ENCODE measurements around the gene ATP2C2. TPM values are rescaled to one million over a fixed set of nuclear protein-coding genes. Genes with fewer than 3 reads are reported as not detected.
"Not testable (repeated sequence)": the region's sequence is repeated elsewhere in the genome, so short reads cannot be mapped to it uniquely, and the experiment has no call there.

ATP2C2 gene
- total RNA-seq, 1 donor from 2014 or later, result not detected

DNA sequence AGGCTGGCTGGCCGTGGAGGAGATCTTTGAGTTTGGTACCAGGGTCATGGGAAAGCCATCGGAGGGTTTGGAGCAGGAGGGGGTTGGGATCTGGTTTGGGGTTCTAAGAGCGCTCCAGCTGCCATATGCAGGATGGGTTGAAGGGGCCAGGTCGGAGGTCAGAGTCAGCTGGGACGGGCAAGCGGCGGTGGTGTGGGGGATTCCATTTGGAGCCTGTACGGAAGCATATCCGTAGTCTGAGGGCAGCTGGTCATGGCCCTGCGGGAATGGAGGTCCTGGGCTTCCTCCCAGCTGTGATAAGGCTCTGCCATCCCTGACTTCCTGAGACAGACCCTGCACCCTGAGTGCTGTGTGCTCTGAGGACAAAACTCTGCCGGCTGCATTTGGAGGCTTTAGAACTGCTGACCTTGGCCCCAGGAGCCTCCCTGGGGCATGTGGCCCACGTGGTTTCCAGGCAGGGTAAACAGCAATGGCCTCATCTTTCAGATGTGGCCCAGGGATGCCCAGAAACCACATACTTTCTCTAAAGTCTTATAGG lies 46.5 kb downstream of the ATP2C2 start:
- no peaks in the 10 kb centered on the region for H3K27me3 ChIP-seq
- TF ChIP-seq, protein P1, sequence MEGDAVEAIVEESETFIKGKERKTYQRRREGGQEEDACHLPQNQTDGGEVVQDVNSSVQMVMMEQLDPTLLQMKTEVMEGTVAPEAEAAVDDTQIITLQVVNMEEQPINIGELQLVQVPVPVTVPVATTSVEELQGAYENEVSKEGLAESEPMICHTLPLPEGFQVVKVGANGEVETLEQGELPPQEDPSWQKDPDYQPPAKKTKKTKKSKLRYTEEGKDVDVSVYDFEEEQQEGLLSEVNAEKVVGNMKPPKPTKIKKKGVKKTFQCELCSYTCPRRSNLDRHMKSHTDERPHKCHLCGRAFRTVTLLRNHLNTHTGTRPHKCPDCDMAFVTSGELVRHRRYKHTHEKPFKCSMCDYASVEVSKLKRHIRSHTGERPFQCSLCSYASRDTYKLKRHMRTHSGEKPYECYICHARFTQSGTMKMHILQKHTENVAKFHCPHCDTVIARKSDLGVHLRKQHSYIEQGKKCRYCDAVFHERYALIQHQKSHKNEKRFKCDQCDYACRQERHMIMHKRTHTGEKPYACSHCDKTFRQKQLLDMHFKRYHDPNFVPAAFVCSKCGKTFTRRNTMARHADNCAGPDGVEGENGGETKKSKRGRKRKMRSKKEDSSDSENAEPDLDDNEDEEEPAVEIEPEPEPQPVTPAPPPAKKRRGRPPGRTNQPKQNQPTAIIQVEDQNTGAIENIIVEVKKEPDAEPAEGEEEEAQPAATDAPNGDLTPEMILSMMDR (IDR thresholded peaks at IDR 0.05), result no peak
- DNase-seq (ENCODE audit: low spot score in 2 of 2), result no peak
- H3K27ac ChIP-seq, result no peak overlapping the region
- no peaks in the 10 kb centered on the region for H3K4me1 ChIP-seq
- H3K36me3 ChIP-seq, result no peaks in the 10 kb centered on the region
- intact Hi-C loops (cut with DNase I), result no loop called here
- no peak overlapping the region for H3K4me3 ChIP-seq
- no peaks in the 10 kb centered on the region for H3K9me3 ChIP-seq

DNA sequence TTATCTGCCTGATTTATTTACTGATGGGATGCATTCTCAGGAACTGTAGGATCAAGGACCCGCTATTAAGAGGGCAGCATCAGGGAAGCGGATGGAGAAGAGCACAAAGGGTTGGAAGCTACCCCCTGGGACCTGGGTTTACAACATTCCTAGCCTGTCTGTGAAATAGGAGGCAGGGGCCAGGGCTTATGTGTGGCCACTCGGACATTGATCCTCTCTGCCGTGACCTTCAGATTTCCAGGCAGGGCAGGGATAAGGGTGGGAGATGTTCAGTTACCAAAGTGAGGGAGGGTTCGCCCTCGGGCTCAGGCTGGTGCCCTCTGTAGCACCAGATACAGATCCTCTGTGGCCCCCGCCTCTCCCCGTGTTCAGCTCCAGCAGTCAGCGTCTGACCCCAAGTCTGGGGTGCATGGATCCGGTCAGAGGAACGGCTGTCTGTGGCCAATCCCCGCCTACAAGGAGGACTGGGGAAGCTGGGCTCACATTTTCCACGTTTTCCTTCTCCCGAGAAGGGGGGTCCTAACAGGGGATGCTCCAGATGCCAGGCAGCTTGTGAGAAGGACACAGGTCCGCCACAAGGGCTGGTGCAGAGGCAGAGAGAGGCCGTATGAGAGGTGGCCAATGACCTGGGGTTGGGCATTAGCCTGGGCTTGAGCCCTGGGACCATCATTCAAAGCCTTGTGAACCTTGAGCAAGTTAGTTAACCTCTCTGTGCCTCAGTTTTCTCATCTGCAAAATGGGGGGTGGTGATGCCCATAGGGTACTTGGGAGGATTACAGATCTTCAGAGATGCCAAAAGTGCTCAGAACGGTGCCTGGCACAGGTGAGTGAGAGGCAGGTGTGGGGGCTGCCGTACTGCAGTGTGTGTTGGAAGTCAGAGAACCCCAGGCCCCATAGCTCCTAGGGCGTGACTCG lies 48.3 kb downstream of the ATP2C2 start:
- no peaks in the 10 kb centered on the region for H3K36me3 ChIP-seq
- DNase-seq (ENCODE audit: low spot score in 2 of 2), result no peak

DNA sequence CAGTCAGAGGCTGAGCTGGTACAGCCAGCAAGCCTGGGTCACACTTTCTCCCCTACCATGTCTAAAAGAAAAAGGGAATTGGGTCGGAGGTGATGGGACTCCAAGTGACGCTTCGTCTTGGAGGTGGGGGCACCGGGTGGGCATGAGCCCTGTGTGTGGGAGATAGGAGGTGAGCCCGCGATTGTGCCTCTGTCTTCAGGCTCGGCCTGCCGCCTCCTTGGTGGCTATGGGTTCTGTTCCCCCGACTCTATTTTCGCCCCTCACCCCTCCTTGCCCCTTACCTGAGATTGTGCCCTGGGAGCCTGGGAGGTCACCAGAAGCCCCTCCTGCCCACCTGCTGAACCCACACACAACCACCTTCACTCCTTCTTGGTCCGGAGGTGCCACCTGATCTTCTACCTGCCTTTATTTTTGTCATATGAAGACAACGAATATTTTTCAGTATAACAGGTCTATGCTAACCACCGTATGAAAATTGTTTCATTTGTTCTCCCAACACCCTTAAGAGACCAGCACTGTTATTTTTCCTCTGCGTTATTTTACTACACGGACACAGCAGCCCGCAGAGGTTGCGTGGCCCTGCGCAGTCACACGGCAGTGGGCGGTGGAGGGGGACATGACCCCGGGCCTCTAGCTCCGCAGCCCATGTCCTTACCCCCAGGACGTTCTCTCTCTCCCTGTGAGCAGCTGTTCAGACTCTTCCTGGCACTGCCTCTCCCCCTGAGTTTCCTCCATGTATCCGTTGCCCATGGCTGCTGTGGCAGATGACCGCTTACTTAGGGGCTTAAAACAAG lies 49.9 kb downstream of the ATP2C2 start:
- TF ChIP-seq, protein P1 (IDR thresholded peaks at IDR 0.05), result no peak
- no peak overlapping the region for H3K27ac ChIP-seq
- H3K36me3 ChIP-seq, result no peaks in the 10 kb centered on the region
- H3K4me3 ChIP-seq, result no peak overlapping the region
- no peaks in the 10 kb centered on the region for H3K4me1 ChIP-seq
- no peaks in the 10 kb centered on the region for H3K9me3 ChIP-seq
- no peak for DNase-seq (ENCODE audit: low spot score in 2 of 2)
- intact Hi-C loops (cut with DNase I), result no loop called here
- no peaks in the 10 kb centered on the region for H3K27me3 ChIP-seq

More for the DNA sequence above, 48.3 kb downstream of the ATP2C2 start:
- no peak overlapping the region for H3K27ac ChIP-seq
- TF ChIP-seq, protein P1 (IDR thresholded peaks at IDR 0.05), result no peak
- no peaks in the 10 kb centered on the region for H3K9me3 ChIP-seq
- intact Hi-C loops (cut with DNase I), result no loop called here
- no peaks in the 10 kb centered on the region for H3K4me1 ChIP-seq
- no peaks in the 10 kb centered on the region for H3K27me3 ChIP-seq
- no peak overlapping the region for H3K4me3 ChIP-seq

DNA sequence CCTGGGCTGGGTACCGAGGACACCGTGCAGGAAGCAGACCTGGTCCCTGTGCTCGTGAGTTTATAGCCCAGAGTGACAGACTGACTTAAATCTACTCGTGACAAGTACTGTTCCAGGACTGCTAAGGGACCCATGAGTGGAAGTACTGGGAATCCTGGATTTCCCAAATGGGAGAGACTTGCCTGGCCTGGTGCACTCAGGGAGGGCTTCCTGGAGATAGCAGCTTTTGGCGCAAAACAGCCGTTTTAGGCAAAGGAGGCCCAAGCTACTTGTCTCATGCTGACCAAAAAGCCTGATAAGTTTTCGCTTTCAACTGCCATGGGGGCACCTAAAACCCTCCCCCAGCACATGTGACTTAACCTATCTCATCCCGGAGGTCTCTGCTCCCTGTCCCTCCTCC lies 51.4 kb downstream of the ATP2C2 start:
- Histone ChIP-seq H3K27me3 (no peaks in the 10 kb centered on the region), H3K4me3 (no peak overlapping the region), H3K27ac (no peak overlapping the region), H3K4me1 (no peaks in the 10 kb centered on the region), H3K9me3 (no peaks in the 10 kb centered on the region), H3K36me3 (no peaks in the 10 kb centered on the region)
- intact Hi-C loops (cut with DNase I), result no loop called here
- TF ChIP-seq, protein P1 (IDR thresholded peaks at IDR 0.05), result no peak
- no peak for DNase-seq (ENCODE audit: low spot score in 2 of 2)

DNA sequence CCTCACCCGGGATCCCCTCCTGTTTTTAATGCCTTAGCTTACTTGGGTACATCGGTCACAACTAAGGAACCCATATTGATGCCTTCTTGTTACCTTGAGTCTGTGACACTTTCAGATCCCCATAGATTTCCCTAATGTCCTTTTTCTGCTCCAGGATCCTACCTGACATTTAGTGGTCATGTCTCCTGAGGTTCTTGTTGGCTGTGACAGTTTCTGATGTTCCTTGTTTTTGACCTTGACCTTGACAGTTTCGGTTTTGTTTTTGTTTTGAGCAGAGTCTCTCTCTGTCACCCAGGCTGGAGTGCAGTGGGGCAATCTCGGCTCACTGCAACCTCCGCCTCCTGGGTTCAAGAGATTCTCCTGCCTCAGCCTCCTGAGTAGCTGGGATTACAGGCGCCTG lies 52.2 kb downstream of the ATP2C2 start:
- H3K27me3 ChIP-seq; DNase-seq (ENCODE audit: low spot score in 2 of 2); intact Hi-C loops (cut with DNase I): not testable (repeated sequence)

More for the DNA sequence above, 52.2 kb downstream of the ATP2C2 start:
- not testable (repeated sequence) for H3K27ac ChIP-seq, H3K9me3 ChIP-seq, H3K36me3 ChIP-seq, H3K4me3 ChIP-seq, H3K4me1 ChIP-seq

Measured in ascending aorta (tissue), 2 donors.